Osteoblast (primary cell): ENCODE measurements around the gene UBTD2. TPM values are rescaled to one million over a fixed set of nuclear protein-coding genes. Genes with fewer than 3 reads are reported as not detected.
"Not testable (repeated sequence)": the region's sequence is repeated elsewhere in the genome, so short reads cannot be mapped to it uniquely, and the experiment has no call there.

Experiments used
- DNase-seq: peaks from one replicate; pipeline ENCODE4 v3.0.0; 2011; ENCODE audit warnings: low spot score, mixed read lengths; ENCODE audit not compliant: insufficient read length; ENCODE audit errors: missing footprints
- H2AFZ ChIP-seq: 2 replicates; pipeline ENCODE4 v1.6.0; 2011; ENCODE audit warnings: mild to moderate bottlenecking, low read length
- H3K27ac ChIP-seq: 2 replicates; pipeline ENCODE4 v1.5.1; 2011; ENCODE audit warnings: mild to moderate bottlenecking, low read depth, low read length, moderate library complexity
- H3K27me3 ChIP-seq: 2 replicates; pipeline ENCODE4 v1.6.0; 2012; ENCODE audit warnings: mild to moderate bottlenecking, control low read depth, inconsistent platforms, low read length, moderate library complexity; ENCODE audit not compliant: insufficient read depth
- H3K36me3 ChIP-seq: 2 replicates; pipeline ENCODE4 v1.5.1; 2011; ENCODE audit warnings: mild to moderate bottlenecking, low read length, control low read depth, moderate library complexity; ENCODE audit not compliant: insufficient read depth
- H3K4me1 ChIP-seq: 2 replicates; pipeline ENCODE4 v1.5.1; 2011; ENCODE audit warnings: mild to moderate bottlenecking, low read length, control low read depth, moderate library complexity; ENCODE audit not compliant: insufficient read depth
- H3K4me2 ChIP-seq: 2 replicates; pipeline ENCODE4 v1.6.0; 2011; ENCODE audit warnings: mild to moderate bottlenecking, low read length; ENCODE audit not compliant: insufficient read depth
- H3K4me3 ChIP-seq: fragments of 200-600 bp; sonication (generic); 3 replicates; pipeline ENCODE4 v1.5.1; 2012; ENCODE audit warnings: mild to moderate bottlenecking, low read length, inconsistent platforms; ENCODE audit not compliant: insufficient read depth
- H3K79me2 ChIP-seq: 2 replicates; pipeline ENCODE4 v1.6.0; 2012; ENCODE audit warnings: mild to moderate bottlenecking, low read length, control low read depth, inconsistent platforms; ENCODE audit not compliant: insufficient read depth
- H3K9me3 ChIP-seq: 2 replicates; pipeline ENCODE4 v1.5.1; 2011; ENCODE audit warnings: low read depth, low read length, control low read depth
- H4K20me1 ChIP-seq: 2 replicates; pipeline ENCODE4 v1.6.0; 2012; ENCODE audit warnings: mild to moderate bottlenecking, low read length, control low read depth; ENCODE audit not compliant: insufficient read depth
- CTCF ChIP-seq: IDR thresholded peaks from 2 replicates; pipeline ENCODE4 v1.5.1; 2011; ENCODE audit warnings: mild to moderate bottlenecking, low read depth, low read length, moderate library complexity; ENCODE audit errors: extremely low read depth
- total RNA-seq: library from RNA; depleted of rRNA; stranded (reverse); fragments of >200 nt; gene quantifications from 2 replicates; pipeline ENCODE4 v1.2.3, GENCODE V29; 2012

The UBTD2 gene
- total RNA-seq, 1 donor, result 37.6 TPM

GRCh38 chr5:172213126-172213525, 70.4 kb downstream of the UBTD2 start:
- no peaks in the 10 kb centered on the region for H3K9me3 ChIP-seq
- H3K79me2 ChIP-seq, result peaks cover 28% of the 10 kb centered on the region
- H2AFZ ChIP-seq, result no peak overlapping the region
- peaks cover 16% of the 10 kb centered on the region for H3K36me3 ChIP-seq
- no peaks in the 10 kb centered on the region for H3K4me1 ChIP-seq
- peaks cover 6% of the 10 kb centered on the region for H4K20me1 ChIP-seq
- no peak overlapping the region for H3K4me2 ChIP-seq
- no peak for DNase-seq
- H3K4me3 ChIP-seq, result no peak overlapping the region
- TF ChIP-seq CTCF, result no peak
- no peak overlapping the region for H3K27ac ChIP-seq
- H3K27me3 ChIP-seq, result no peaks in the 10 kb centered on the region

GRCh38 chr5:172211676-172212075, 71.9 kb downstream of the UBTD2 start:
- Histone ChIP-seq H3K79me2 (peaks cover 20% of the 10 kb centered on the region), H3K27ac (no peak overlapping the region), H3K4me3 (no peak overlapping the region), H3K4me1 (no peaks in the 10 kb centered on the region), H4K20me1 (peaks cover 8% of the 10 kb centered on the region), H3K36me3 (peaks cover 16% of the 10 kb centered on the region), H2AFZ (no peak overlapping the region), H3K4me2 (no peak overlapping the region), H3K27me3 (no peaks in the 10 kb centered on the region), H3K9me3 (no peaks in the 10 kb centered on the region)
- TF ChIP-seq CTCF, result no peak
- DNase-seq, result no peak

GRCh38 chr5:172209714-172210113, 73.8 kb downstream of the UBTD2 start:
- H3K4me1 ChIP-seq, result no peaks in the 10 kb centered on the region
- H3K27ac ChIP-seq, result no peak overlapping the region
- H2AFZ ChIP-seq, result no peak overlapping the region
- H3K79me2 ChIP-seq, result peaks cover 4% of the 10 kb centered on the region
- H3K27me3 ChIP-seq, result no peaks in the 10 kb centered on the region
- no peak for DNase-seq
- TF ChIP-seq CTCF, result no peak
- H3K4me3 ChIP-seq, result no peak overlapping the region
- H3K36me3 ChIP-seq, result peaks cover 16% of the 10 kb centered on the region
- H4K20me1 ChIP-seq, result peaks cover 3% of the 10 kb centered on the region
- H3K4me2 ChIP-seq, result no peak overlapping the region
- H3K9me3 ChIP-seq, result no peaks in the 10 kb centered on the region

GRCh38 chr5:172207511-172207910, 76.1 kb downstream of the UBTD2 start:
- no peaks in the 10 kb centered on the region for H3K9me3 ChIP-seq
- H2AFZ ChIP-seq, result no peak overlapping the region
- no peak for DNase-seq
- no peak overlapping the region for H3K4me2 ChIP-seq
- peaks cover 10% of the 10 kb centered on the region for H3K36me3 ChIP-seq
- no peaks in the 10 kb centered on the region for H3K4me1 ChIP-seq
- no peak overlapping the region for H3K27ac ChIP-seq
- no peak overlapping the region for H3K4me3 ChIP-seq
- no peak for TF ChIP-seq CTCF
- H4K20me1 ChIP-seq, result peaks cover 3% of the 10 kb centered on the region
- H3K27me3 ChIP-seq, result no peaks in the 10 kb centered on the region
- H3K79me2 ChIP-seq, result no peaks in the 10 kb centered on the region

- H3K79me2 ChIP-seq, H3K9me3 ChIP-seq, H3K27ac ChIP-seq, H3K36me3 ChIP-seq, H3K27me3 ChIP-seq, H3K4me3 ChIP-seq, H3K4me1 ChIP-seq, DNase-seq, H2AFZ ChIP-seq, H4K20me1 ChIP-seq, H3K4me2 ChIP-seq: not testable (repeated sequence)
Observed at GRCh38 chr5:172205984-172206383, 77.6 kb downstream of the UBTD2 start.
